HCT116 (cell line): ENCODE data around the gene ATRN. TPM values are rescaled to one million over a fixed set of nuclear protein-coding genes. Genes with fewer than 3 reads are reported as not detected.
A peak's percentile ranks its signal among the peaks of the same experiment; 100 is the strongest.

ENCODE experiments used
- ATAC-seq: fragments of 200-7000 bp; cut with Tn5 transposase; 2 replicates; pipeline ENCODE4 v1.9.1; 2020; ENCODE audit warnings: mild to moderate bottlenecking, moderate library complexity
- BruUV-seq: library from RNA; stranded (reverse); fragments of 400-500 nt; replicated peaks from 2 replicates; lab custom pipeline; 2021; lab: Mats Ljungman, UMichigan
- CTCF ChIA-PET: fragments of 300-600 bp; sonication (Branson Sonifier 250); formaldehyde crosslinking; loops from one replicate; lab custom pipeline; 2021; ENCODE audit warnings: antibody characterized with exemption; lab: Charles Lee
- POLR2A ChIA-PET: fragments of 300-600, 350-600 bp; sonication (Branson Sonifier 250); formaldehyde crosslinking; loops from one replicate; lab custom pipeline; 2021; ENCODE audit warnings: antibody characterized with exemption; lab: Charles Lee
- RAD21 ChIA-PET, 2 experiments: fragments of 300-600 bp; sonication (Branson Sonifier 250); formaldehyde crosslinking; loops; one replicate each; lab custom pipeline; 2023; ENCODE audit warnings: low total read pairs in 2 of 2; ENCODE audit not compliant: uncharacterized antibody in 2 of 2, unreplicated experiment in 2 of 2, low non-redundant PET in 1 of 2; lab: Charles Lee
- DNase-seq: peaks from one replicate; pipeline ENCODE4 v3.0.0-alpha.2; 2010; ENCODE audit warnings: low read depth, low spot score
- H2AFZ ChIP-seq: fragments of 200-600 bp; shearing (Covaris generic), sonication (generic); 2 replicates; pipeline ENCODE4 v1.6.1; 2017; ENCODE audit warnings: low read depth, mixed run types, mixed read lengths, antibody characterized with exemption, low read length; ENCODE audit not compliant: poor library complexity, severe bottlenecking
- H3K27ac ChIP-seq: 2 replicates; pipeline ENCODE4 v1.5.1; 2012; ENCODE audit warnings: low read depth, low read length
- H3K27me3 ChIP-seq: fragments of 200-600 bp; sonication (generic); 2 replicates; pipeline ENCODE4 v1.6.1; 2016; ENCODE audit warnings: mixed run types, low read length, mixed read lengths; ENCODE audit not compliant: insufficient read depth
- H3K36me3 ChIP-seq, 2 experiments: fragments of 200-500 bp in 1 of 2; fragments of 200-600 bp in 1 of 2; sonication (Bioruptor generic) in 1 of 2; sonication (generic) in 1 of 2; 2 replicates each; pipeline versions ENCODE4 v1.5.1 to v1.6.1; 2014 to 2016; ENCODE audit warnings: low read length in 2 of 2, inconsistent platforms in 1 of 2, mixed read lengths in 1 of 2, mixed run types in 1 of 2; ENCODE audit not compliant: insufficient read depth in 2 of 2, control insufficient read depth in 1 of 2
- H3K4me1 ChIP-seq, 2 experiments: fragments of 200-600 bp in 1 of 2; sonication (generic) in 1 of 2; 2 replicates each; pipeline versions ENCODE4 v1.5.1 to v1.6.1; 2012 to 2017; ENCODE audit warnings: low read length in 2 of 2, inconsistent platforms in 1 of 2, mild to moderate bottlenecking in 1 of 2, mixed read lengths in 1 of 2, mixed run types in 1 of 2, moderate library complexity in 1 of 2; ENCODE audit not compliant: insufficient read depth in 2 of 2, control insufficient read depth in 1 of 2
- H3K4me2 ChIP-seq: fragments of 200-600 bp; sonication (generic); 2 replicates; pipeline ENCODE4 v1.6.1; 2017; ENCODE audit warnings: mixed run types, low read length, mixed read lengths
- H3K4me3 ChIP-seq, 2 experiments: fragments of 200-600 bp in 1 of 2; sonication (generic) in 1 of 2; replicated peaks in 1 of 2; 2 replicates each; pipeline ENCODE4 v1.5.1; 2011 to 2016; ENCODE audit warnings: low read length in 2 of 2, control low read depth in 1 of 2, low read depth in 1 of 2, mild to moderate bottlenecking in 1 of 2, mixed read lengths in 1 of 2, mixed run types in 1 of 2
- H3K79me2 ChIP-seq: fragments of 200-600 bp; sonication (generic); 2 replicates; pipeline ENCODE4 v1.6.1; 2017; ENCODE audit warnings: mild to moderate bottlenecking, mixed run types, low read length, moderate library complexity, mixed read lengths; ENCODE audit not compliant: insufficient read depth
- H3K9ac ChIP-seq: fragments of 200-600 bp; sonication (generic); 2 replicates; pipeline ENCODE4 v1.6.1; 2016; ENCODE audit warnings: low read length, mixed read lengths
- H3K9me2 ChIP-seq: fragments of 200-600 bp; sonication (generic), shearing (Covaris generic); 2 replicates; pipeline ENCODE4 v1.6.1; 2017; ENCODE audit warnings: mixed run types, mild to moderate bottlenecking, moderate library complexity; ENCODE audit not compliant: insufficient read depth
- H3K9me3 ChIP-seq, 2 experiments: fragments of 200-500 bp in 1 of 2; fragments of 200-600 bp in 1 of 2; sonication (Bioruptor generic) in 1 of 2; sonication (generic) in 1 of 2; 2 replicates each; pipeline ENCODE4 v1.6.1; 2014 to 2017; ENCODE audit warnings: low read length in 2 of 2, mixed read lengths in 2 of 2, inconsistent platforms in 1 of 2, low read depth in 1 of 2, mild to moderate bottlenecking in 1 of 2, mixed run types in 1 of 2, moderate library complexity in 1 of 2; ENCODE audit not compliant: control insufficient read depth in 1 of 2, insufficient read depth in 1 of 2
- H4K20me1 ChIP-seq: fragments of 200-600 bp; sonication (generic), shearing (Covaris generic); 2 replicates; pipeline ENCODE4 v1.6.1; 2017; ENCODE audit warnings: mixed run types, mild to moderate bottlenecking, moderate library complexity; ENCODE audit not compliant: insufficient read depth
- CBX3 ChIP-seq: IDR thresholded peaks from 2 replicates; pipeline ENCODE4 v1.6.1; 2012; ENCODE audit warnings: low read depth
- ELF1 ChIP-seq: IDR thresholded peaks from 2 replicates; pipeline ENCODE4 v1.6.1; 2012; ENCODE audit warnings: low read depth, borderline replicate concordance
- EZH2 ChIP-seq: fragments of 200-600 bp; sonication (generic); IDR thresholded peaks from 2 replicates; pipeline ENCODE4 v1.6.1; 2017; ENCODE audit warnings: antibody characterized with exemption, mixed run types
- JUND ChIP-seq: IDR thresholded peaks from 2 replicates; pipeline ENCODE4 v1.6.1; 2012
- POLR2AphosphoS5 ChIP-seq: IDR thresholded peaks from 2 replicates; pipeline ENCODE4 v1.6.1; 2011; ENCODE audit warnings: mild to moderate bottlenecking, low read depth, low read length, moderate library complexity
- RAD21 ChIP-seq: IDR thresholded peaks from 2 replicates; pipeline ENCODE4 v1.6.1; 2012; ENCODE audit warnings: low read depth, mild to moderate bottlenecking
- SRF ChIP-seq: IDR thresholded peaks from 2 replicates; pipeline ENCODE4 v1.6.1; 2012; ENCODE audit warnings: low read depth
- TCF7L2 ChIP-seq: IDR thresholded peaks from 2 replicates; pipeline ENCODE4 v1.7.0; 2011; ENCODE audit warnings: borderline replicate concordance, inconsistent platforms; ENCODE audit not compliant: insufficient read depth, insufficient read length; ENCODE audit errors: extremely low read depth
- YY1 ChIP-seq: IDR thresholded peaks from 2 replicates; pipeline ENCODE4 v1.6.1; 2011; ENCODE audit warnings: low read length, low read depth, moderate library complexity, mild to moderate bottlenecking; ENCODE audit not compliant: insufficient replicate concordance; ENCODE audit errors: extremely low read depth
- ZNF274 ChIP-seq: fragments of 200-500 bp; sonication (Bioruptor generic); IDR thresholded peaks from 2 replicates; pipeline ENCODE4 v1.6.1; 2014; ENCODE audit warnings: mild to moderate bottlenecking, low read depth, low read length, inconsistent platforms
- intact Hi-C: fragments of 100-400 bp; cut with micrococcal nuclease; formaldehyde crosslinking; loops from 2 replicates; pipeline ENCODE4 v1.10.0; 2022
- total RNA-seq: library from RNA; stranded (reverse); gene quantifications from one replicate; pipeline ENCODE4 v1.2.1, GENCODE V29; 2021; ENCODE audit not compliant: unreplicated experiment
- TF ChIP-seq, protein P1 (sequence below): IDR thresholded peaks from 2 replicates; pipeline ENCODE4 v1.6.1; 2011; ENCODE audit warnings: mild to moderate bottlenecking, low read length, moderate library complexity; ENCODE audit not compliant: insufficient replicate concordance; ENCODE audit errors: extremely low read depth
- TF ChIP-seq, protein P2 (sequence below): IDR thresholded peaks from 2 replicates; pipeline ENCODE4 v1.6.1; 2012; ENCODE audit warnings: low read depth

Gene ATRN
- total RNA-seq, 1 experiment from 2014 or later: 24.4 TPM

DNA sequence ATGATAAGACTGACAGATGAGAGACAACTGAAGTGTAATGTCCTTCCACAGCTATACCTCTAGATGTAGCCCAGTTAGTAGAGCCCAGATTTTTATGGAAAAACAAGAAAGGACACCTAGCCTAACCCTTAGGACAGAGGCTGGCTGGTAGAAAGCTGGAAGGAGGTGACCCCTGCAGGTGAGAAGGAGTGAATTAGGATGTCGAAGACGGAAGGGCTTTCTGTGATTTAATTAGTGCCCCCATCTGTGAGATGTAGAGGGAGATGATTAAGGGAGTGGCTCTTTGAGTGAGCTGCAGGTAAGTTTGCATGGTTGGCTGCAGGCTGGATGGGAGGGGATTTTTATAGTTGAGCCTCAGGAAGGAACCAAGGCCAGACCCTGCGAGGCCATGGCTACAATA, 109.6 kb downstream of the ATRN start:
- Histone ChIP-seq H3K4me2 (no peak overlapping the region), H3K27me3 (no peaks in the 10 kb centered on the region), H2AFZ (no peak overlapping the region), H4K20me1 (no peaks in the 10 kb centered on the region), H3K9me3 (no peaks in the 10 kb centered on the region), H3K9me2 (no peaks in the 10 kb centered on the region), H3K4me3 (no peak overlapping the region), H3K4me1 (no peaks in the 10 kb centered on the region), H3K36me3 (peaks cover 6 to 10% of the 10 kb centered on the region in 2 experiments; a peak in 2 of 4 replicates), H3K9ac (no peak overlapping the region), H3K79me2 (no peaks in the 10 kb centered on the region), H3K27ac (no peak overlapping the region)
- POLR2A ChIA-PET: no interaction called here
- ATAC-seq (peak; percentile 20; the same call in 1 of the 2 replicates), DNase-seq (no peak)
- CTCF ChIA-PET: no interaction called here
- no TSS peak for BruUV-seq
- RAD21 ChIA-PET: no interaction called here
- TF ChIP-seq, protein P1, sequence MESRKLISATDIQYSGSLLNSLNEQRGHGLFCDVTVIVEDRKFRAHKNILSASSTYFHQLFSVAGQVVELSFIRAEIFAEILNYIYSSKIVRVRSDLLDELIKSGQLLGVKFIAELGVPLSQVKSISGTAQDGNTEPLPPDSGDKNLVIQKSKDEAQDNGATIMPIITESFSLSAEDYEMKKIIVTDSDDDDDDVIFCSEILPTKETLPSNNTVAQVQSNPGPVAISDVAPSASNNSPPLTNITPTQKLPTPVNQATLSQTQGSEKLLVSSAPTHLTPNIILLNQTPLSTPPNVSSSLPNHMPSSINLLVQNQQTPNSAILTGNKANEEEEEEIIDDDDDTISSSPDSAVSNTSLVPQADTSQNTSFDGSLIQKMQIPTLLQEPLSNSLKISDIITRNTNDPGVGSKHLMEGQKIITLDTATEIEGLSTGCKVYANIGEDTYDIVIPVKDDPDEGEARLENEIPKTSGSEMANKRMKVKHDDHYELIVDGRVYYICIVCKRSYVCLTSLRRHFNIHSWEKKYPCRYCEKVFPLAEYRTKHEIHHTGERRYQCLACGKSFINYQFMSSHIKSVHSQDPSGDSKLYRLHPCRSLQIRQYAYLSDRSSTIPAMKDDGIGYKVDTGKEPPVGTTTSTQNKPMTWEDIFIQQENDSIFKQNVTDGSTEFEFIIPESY: no peak
- TF ChIP-seq RAD21: 0 out of 2 replicates have a peak, but pooled peaks have one; percentile 3
- intact Hi-C loops: no loop called here

DNA sequence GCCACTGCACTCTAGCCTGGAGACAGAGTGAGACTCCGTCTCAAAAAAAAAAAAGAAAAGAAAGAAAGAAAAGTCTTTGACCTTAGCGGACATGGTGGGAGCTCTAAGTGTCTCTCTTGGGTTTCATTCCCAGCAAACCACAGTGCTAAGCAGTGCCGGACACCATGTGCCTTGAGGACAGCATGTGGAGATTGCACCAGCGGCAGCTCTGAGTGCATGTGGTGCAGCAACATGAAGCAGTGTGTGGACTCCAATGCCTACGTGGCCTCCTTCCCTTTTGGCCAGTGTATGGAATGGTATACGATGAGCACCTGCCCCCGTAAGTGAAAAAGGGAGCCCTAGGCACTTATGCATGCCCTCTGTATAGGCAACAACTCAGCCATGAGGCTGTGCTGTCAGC, 112.9 kb downstream of the ATRN start:
- Histone ChIP-seq H3K4me1 (no peaks in the 10 kb centered on the region), H3K9me2 (no peaks in the 10 kb centered on the region)
- no TSS peak for BruUV-seq
- TF ChIP-seq YY1 (no peak), ZNF274 (no peak), JUND (no peak), EZH2 (no peak), POLR2AphosphoS5 (no peak), ELF1 (no peak), SRF (no peak), CBX3 (no peak), TCF7L2 (no peak), RAD21 (no peak)
- TF ChIP-seq, protein P2, sequence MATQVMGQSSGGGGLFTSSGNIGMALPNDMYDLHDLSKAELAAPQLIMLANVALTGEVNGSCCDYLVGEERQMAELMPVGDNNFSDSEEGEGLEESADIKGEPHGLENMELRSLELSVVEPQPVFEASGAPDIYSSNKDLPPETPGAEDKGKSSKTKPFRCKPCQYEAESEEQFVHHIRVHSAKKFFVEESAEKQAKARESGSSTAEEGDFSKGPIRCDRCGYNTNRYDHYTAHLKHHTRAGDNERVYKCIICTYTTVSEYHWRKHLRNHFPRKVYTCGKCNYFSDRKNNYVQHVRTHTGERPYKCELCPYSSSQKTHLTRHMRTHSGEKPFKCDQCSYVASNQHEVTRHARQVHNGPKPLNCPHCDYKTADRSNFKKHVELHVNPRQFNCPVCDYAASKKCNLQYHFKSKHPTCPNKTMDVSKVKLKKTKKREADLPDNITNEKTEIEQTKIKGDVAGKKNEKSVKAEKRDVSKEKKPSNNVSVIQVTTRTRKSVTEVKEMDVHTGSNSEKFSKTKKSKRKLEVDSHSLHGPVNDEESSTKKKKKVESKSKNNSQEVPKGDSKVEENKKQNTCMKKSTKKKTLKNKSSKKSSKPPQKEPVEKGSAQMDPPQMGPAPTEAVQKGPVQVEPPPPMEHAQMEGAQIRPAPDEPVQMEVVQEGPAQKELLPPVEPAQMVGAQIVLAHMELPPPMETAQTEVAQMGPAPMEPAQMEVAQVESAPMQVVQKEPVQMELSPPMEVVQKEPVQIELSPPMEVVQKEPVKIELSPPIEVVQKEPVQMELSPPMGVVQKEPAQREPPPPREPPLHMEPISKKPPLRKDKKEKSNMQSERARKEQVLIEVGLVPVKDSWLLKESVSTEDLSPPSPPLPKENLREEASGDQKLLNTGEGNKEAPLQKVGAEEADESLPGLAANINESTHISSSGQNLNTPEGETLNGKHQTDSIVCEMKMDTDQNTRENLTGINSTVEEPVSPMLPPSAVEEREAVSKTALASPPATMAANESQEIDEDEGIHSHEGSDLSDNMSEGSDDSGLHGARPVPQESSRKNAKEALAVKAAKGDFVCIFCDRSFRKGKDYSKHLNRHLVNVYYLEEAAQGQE: no peak
- TF ChIP-seq, all 23 proteins: peak for 0
- DNase-seq: no peak
- H3K4me3 ChIP-seq: no peak overlapping the region
- H3K79me2 ChIP-seq: no peaks in the 10 kb centered on the region
- no peak overlapping the region for H2AFZ ChIP-seq
- no peaks in the 10 kb centered on the region for H3K9me3 ChIP-seq
- no peak overlapping the region for H3K4me2 ChIP-seq
- POLR2A ChIA-PET: no interaction called here
- intact Hi-C loops: no loop called here
- CTCF ChIA-PET: no interaction called here
- no peak overlapping the region for H3K9ac ChIP-seq
- no peak overlapping the region for H3K27ac ChIP-seq
- no peaks in the 10 kb centered on the region for H4K20me1 ChIP-seq
- H3K36me3 ChIP-seq: peaks cover 4 to 7% of the 10 kb centered on the region in 2 experiments; a peak in 3 of 4 replicates
- ATAC-seq: no peak
- H3K27me3 ChIP-seq: no peaks in the 10 kb centered on the region
- RAD21 ChIA-PET: no interaction called here
